Measurements from ENCODE around the gene HSPE1.
"Not testable (repeated sequence)": the region's sequence is repeated elsewhere in the genome, so short reads cannot be mapped to it uniquely, and the experiment has no call there.

The HSPE1 gene

DNA sequence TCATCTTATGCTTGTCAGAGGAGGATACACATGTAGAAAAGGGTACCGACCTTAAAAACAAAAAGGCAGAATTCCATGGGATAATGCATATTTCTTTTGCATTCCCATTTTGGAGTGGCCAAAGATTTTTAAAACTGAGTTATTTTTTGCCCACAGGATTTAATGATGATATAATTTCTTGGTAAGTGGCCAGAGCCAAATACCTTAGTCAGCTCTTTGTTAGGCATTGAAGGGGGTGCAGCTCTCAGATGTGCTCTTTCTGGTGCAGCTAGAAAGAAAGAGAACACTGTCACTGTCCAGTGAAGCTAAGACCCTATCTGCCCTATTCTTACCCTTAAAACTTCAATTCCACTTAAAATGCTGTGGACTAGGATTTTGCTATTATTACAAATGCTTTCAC lies 36.0 kb upstream of the HSPE1 start:
- H3K4me3 ChIP-seq (ENCODE audit: extremely low read depth, insufficient read depth, low read length, poor library complexity, severe bottlenecking), result no peak overlapping the region
- WGBS, 2 experiments (ENCODE audit: insufficient coverage in 2 of 2), result 100% methylated on average over 1 of the region's 1 CpG; no CpG with 5 or more reads in 1 of the 2 experiments
- H3K36me3 ChIP-seq (ENCODE audit: control insufficient read depth, insufficient read depth, low read length), result peaks cover 71% of the 10 kb centered on the region
- H3K4me1 ChIP-seq (ENCODE audit: control insufficient read depth, insufficient read depth, low read length, poor library complexity, severe bottlenecking), result no peaks in the 10 kb centered on the region
- H3K27ac ChIP-seq (ENCODE audit: low read depth, low read length, severe bottlenecking), result no peak overlapping the region
- H3K9me3 ChIP-seq (ENCODE audit: control insufficient read depth, low read length), result no peaks in the 10 kb centered on the region

DNA sequence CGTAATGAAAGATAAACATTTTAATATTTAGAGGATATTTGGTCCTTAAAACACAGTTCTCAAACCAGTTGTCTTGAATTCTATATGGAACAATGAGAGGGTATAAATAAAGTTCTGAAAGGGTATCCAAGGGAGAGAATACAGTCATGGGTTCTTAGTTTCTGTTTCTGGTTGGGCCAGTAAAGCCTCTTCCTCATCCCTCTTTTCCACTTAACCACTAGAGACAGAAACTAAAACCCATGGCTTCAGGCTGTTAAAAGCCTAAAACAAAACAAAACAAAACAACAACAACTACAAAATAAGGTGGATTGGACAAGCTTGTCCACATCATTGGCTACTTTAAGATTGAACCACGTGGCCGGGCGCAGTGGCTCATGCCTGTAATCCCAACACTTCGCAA lies 28.0 kb upstream of the HSPE1 start:
- Histone ChIP-seq H3K27ac (ENCODE audit: low read depth, low read length, severe bottlenecking) (no peak overlapping the region), H3K36me3 (ENCODE audit: control insufficient read depth, insufficient read depth, low read length) (peaks cover 93% of the 10 kb centered on the region), H3K4me1 (ENCODE audit: control insufficient read depth, insufficient read depth, low read length, poor library complexity, severe bottlenecking) (no peaks in the 10 kb centered on the region), H3K9me3 (ENCODE audit: control insufficient read depth, low read length) (no peaks in the 10 kb centered on the region), H3K4me3 (ENCODE audit: extremely low read depth, insufficient read depth, low read length, poor library complexity, severe bottlenecking) (no peak overlapping the region)
- WGBS, 2 experiments (ENCODE audit: insufficient coverage in 2 of 2), result 87 to 90% methylated on average over 4 of the region's 5 CpGs

DNA sequence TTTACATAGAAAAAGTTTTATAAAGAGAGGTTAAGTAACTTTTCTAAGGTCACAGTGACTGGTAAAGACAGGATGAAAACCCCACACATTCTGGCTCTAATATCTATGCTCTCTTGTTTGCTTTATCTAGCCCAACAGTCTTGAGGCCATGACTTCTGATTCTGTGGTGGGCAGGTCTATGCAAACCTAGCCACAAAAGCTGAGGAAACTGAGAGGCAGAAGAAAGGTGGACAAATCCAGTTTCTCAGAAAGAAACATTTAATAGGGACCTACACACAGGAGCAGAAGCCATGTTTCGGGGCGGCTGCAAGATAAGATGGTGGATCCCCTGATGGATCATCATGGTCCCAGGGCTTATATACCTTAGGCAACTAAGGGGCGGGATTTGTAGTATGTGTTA lies 22.4 kb upstream of the HSPE1 start:
- 88 to 100% methylated on average over 2 to 3 of the region's 3 CpGs for whole genome bisulfite sequencing, 2 experiments (ENCODE audit: insufficient coverage in 2 of 2)
- Histone ChIP-seq H3K27ac (ENCODE audit: low read depth, low read length, severe bottlenecking) (no peak overlapping the region), H3K9me3 (ENCODE audit: control insufficient read depth, low read length) (no peaks in the 10 kb centered on the region), H3K4me3 (ENCODE audit: extremely low read depth, insufficient read depth, low read length, poor library complexity, severe bottlenecking) (no peak overlapping the region), H3K36me3 (ENCODE audit: control insufficient read depth, insufficient read depth, low read length) (peaks cover 58% of the 10 kb centered on the region), H3K4me1 (ENCODE audit: control insufficient read depth, insufficient read depth, low read length, poor library complexity, severe bottlenecking) (no peaks in the 10 kb centered on the region)

DNA sequence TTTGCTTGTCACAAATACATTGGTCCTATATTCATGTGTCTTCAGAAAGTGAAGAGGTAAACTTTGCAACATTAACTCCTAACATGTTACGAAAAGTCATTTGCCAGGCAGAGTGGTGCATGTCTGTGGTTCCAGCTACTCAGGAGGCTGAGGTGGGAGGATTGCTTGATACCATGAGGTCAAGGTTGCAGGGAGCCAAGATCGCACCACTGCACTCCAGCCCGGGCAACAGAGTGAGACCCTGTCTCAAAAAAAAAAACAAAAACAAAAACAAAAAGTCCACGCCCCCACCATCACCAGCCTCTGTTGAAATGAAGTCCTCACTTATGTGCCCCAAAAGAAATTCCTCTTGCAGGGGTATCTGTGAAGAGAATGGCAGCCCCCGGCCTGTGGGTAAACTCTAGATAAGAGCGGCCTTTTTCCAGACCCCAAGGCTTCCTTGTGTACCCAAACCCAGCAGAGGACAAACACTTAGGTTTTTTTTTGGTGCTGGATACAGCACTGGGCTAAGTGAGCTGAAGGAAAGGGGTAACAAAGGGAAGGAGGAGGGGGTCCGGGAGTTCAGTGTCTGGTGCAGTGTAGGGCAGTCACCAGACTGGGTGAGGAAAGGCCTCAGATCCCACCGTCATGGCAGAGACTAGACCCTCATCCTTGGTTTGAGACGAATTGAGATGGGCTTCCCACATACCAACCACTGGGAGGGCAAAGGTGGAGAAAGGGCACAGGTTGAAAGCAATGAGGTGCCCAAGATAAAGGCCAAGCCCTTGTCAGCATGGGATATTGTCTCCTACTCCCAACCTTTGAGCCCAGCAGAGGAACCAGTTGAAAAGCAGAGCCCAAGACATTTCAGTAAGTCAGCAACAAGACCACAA lies 19.8 kb upstream of the HSPE1 start:
- H3K27ac ChIP-seq (ENCODE audit: low read depth, low read length, severe bottlenecking), result no peak overlapping the region
- H3K9me3 ChIP-seq (ENCODE audit: control insufficient read depth, low read length), result peaks cover 12% of the 10 kb centered on the region
- H3K36me3 ChIP-seq (ENCODE audit: control insufficient read depth, insufficient read depth, low read length), result peaks cover 50% of the 10 kb centered on the region
- H3K4me1 ChIP-seq (ENCODE audit: control insufficient read depth, insufficient read depth, low read length, poor library complexity, severe bottlenecking), result no peaks in the 10 kb centered on the region
- no peak overlapping the region for H3K4me3 ChIP-seq (ENCODE audit: extremely low read depth, insufficient read depth, low read length, poor library complexity, severe bottlenecking)
- 93 to 95% methylated on average over 5 to 6 of the region's 9 CpGs for WGBS, 2 experiments (ENCODE audit: insufficient coverage in 2 of 2)

DNA sequence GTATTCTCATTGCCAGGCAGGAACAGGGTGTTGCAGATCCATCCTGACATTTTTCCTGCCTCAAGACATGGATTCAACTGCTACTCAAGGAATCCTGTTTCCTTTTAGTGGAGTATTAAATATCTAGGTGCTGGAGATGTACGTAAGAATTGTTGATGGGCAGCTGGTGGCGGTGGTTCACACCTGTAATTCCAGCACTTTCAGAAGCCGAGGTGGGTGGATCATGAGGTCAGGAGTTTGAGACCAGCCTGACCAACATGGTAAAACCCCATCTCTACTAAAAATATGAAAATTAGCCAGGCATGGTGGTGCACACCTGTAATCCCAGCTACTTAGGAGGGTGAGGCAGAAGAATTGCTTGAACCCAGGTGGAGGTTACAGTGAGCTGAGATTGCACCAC lies 15.9 kb upstream of the HSPE1 start:
- Histone ChIP-seq H3K36me3 (ENCODE audit: control insufficient read depth, insufficient read depth, low read length) (peaks cover 52% of the 10 kb centered on the region), H3K9me3 (ENCODE audit: control insufficient read depth, low read length) (peaks cover 12% of the 10 kb centered on the region)
- not testable (repeated sequence) for H3K4me3 ChIP-seq (ENCODE audit: extremely low read depth, insufficient read depth, low read length, poor library complexity, severe bottlenecking); H3K27ac ChIP-seq (ENCODE audit: low read depth, low read length, severe bottlenecking); H3K4me1 ChIP-seq (ENCODE audit: control insufficient read depth, insufficient read depth, low read length, poor library complexity, severe bottlenecking)
- 100% methylated on average over 2 of the region's 3 CpGs; no CpG with 5 or more reads in 1 of the 2 experiments for WGBS, 2 experiments (ENCODE audit: insufficient coverage in 2 of 2)

DNA sequence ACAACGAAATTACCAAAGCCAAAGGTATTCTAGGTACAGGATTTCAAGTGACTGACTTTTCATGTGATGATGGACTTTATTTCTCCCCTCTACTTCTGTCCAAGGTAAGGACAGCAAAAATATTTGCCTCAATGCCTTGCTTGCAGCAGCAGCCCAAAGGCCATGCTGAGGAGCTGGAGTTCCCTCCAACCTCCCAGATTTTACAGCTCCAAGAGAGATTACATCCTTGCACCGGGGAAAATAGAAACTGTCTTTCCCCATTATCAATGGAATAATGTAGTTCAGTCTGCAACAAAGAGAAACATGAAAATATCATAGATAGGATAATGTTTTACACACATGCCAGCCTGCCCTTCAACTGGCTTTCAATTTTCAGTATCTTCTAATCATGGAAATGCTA lies 14.0 kb upstream of the HSPE1 start:
- peaks cover 12% of the 10 kb centered on the region for H3K9me3 ChIP-seq (ENCODE audit: control insufficient read depth, low read length)
- no peak overlapping the region for H3K27ac ChIP-seq (ENCODE audit: low read depth, low read length, severe bottlenecking)
- H3K36me3 ChIP-seq (ENCODE audit: control insufficient read depth, insufficient read depth, low read length), result peaks cover 71% of the 10 kb centered on the region
- no CpG with 5 or more reads among the region's 2 CpGs for WGBS, 2 experiments (ENCODE audit: insufficient coverage in 2 of 2)
- no peaks in the 10 kb centered on the region for H3K4me1 ChIP-seq (ENCODE audit: control insufficient read depth, insufficient read depth, low read length, poor library complexity, severe bottlenecking)
- H3K4me3 ChIP-seq (ENCODE audit: extremely low read depth, insufficient read depth, low read length, poor library complexity, severe bottlenecking), result no peak overlapping the region

DNA sequence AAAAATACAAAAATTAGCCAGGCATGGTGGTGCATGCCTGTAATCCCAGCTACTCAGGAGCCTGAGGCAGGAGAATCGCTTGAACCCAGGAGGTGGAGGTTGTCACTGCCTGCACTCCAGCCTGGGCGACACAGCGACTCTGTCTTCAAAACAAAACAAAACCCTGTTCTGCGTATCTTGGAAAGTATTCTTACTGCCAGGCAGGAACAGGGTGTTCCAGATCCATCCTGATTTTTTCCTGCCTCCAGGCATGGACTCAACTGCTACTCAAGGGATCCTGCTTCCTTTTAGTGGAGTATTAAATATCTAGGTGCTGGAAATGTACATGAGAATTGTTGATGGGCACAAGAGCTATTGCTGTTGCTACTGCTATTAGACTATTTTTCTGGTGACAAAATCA lies 12.8 kb upstream of the HSPE1 start:
- WGBS, 2 experiments (ENCODE audit: insufficient coverage in 2 of 2), result 95 to 100% methylated on average over 4 of the region's 4 CpGs
- H3K36me3 ChIP-seq (ENCODE audit: control insufficient read depth, insufficient read depth, low read length), result peaks cover 83% of the 10 kb centered on the region
- peaks cover 12% of the 10 kb centered on the region for H3K9me3 ChIP-seq (ENCODE audit: control insufficient read depth, low read length)
- H3K4me3 ChIP-seq (ENCODE audit: extremely low read depth, insufficient read depth, low read length, poor library complexity, severe bottlenecking), result no peak overlapping the region
- no peaks in the 10 kb centered on the region for H3K4me1 ChIP-seq (ENCODE audit: control insufficient read depth, insufficient read depth, low read length, poor library complexity, severe bottlenecking)
- H3K27ac ChIP-seq (ENCODE audit: low read depth, low read length, severe bottlenecking), result no peak overlapping the region

DNA sequence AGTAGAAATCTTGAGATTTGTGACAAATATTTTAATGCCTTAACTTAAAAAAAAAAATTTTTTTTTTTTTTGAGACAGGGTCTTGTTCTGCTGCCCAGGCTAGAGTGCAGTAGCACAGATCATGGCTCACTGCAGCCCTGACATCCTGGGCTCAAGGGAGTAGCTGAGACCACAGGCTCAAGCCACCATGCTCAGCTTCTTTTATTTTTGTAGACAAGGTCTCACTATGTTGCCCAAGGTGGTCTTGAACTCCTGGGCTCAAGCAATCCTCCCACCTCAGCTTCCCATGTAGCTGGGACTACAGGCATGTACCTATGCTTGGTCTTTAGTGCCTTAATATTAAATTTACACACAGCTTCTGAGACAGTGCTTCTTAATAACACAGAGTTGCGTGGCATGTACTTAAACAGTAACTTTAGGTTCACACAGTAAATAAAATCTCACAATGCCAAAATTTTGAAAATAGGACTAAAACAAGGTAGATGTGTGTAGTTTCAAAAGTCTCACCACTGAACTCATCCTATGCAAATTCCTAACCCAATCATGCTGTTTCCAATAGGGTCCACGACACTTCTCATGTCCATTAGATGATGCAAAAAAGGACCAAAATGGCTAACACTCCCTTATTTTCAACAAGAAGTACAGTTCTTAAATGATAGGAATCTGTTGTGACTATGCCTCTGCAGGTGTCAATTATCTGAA lies 4.6 kb upstream of the HSPE1 start:
- WGBS, 2 experiments (ENCODE audit: insufficient coverage in 2 of 2), result 100% methylated on average over 1 of the region's 2 CpGs; no CpG with 5 or more reads in 1 of the 2 experiments
- Histone ChIP-seq H3K4me3 (ENCODE audit: extremely low read depth, insufficient read depth, low read length, poor library complexity, severe bottlenecking) (no peak overlapping the region), H3K4me1 (ENCODE audit: control insufficient read depth, insufficient read depth, low read length, poor library complexity, severe bottlenecking) (peaks cover 12% of the 10 kb centered on the region), H3K36me3 (ENCODE audit: control insufficient read depth, insufficient read depth, low read length) (peaks cover 81% of the 10 kb centered on the region), H3K9me3 (ENCODE audit: control insufficient read depth, low read length) (no peaks in the 10 kb centered on the region), H3K27ac (ENCODE audit: low read depth, low read length, severe bottlenecking) (no peak overlapping the region)

DNA sequence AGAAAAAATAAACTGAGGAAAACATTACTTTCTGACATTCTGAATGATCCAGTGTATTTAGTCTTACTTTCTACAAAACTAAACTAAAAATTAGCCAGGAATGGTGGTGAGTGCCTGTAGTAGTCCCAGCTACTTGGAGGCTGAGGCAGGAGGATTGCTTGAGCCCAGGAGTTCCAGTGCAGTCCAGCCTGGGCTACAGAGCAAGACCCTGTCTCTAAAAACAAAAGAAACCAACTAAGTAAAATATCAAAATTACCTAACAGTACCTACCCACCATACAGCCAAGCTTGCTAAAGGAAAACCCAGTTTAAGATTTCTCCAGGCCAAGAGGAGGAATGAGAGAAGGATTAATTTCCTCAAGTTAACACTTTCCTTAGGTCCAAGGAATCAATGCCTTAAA lies 3.5 kb upstream of the HSPE1 start:
- no peak overlapping the region for H3K4me3 ChIP-seq (ENCODE audit: extremely low read depth, insufficient read depth, low read length, poor library complexity, severe bottlenecking)
- H3K9me3 ChIP-seq (ENCODE audit: control insufficient read depth, low read length), result no peaks in the 10 kb centered on the region
- peaks cover 71% of the 10 kb centered on the region for H3K36me3 ChIP-seq (ENCODE audit: control insufficient read depth, insufficient read depth, low read length)
- H3K4me1 ChIP-seq (ENCODE audit: control insufficient read depth, insufficient read depth, low read length, poor library complexity, severe bottlenecking), result peaks cover 15% of the 10 kb centered on the region
- H3K27ac ChIP-seq (ENCODE audit: low read depth, low read length, severe bottlenecking), result no peak overlapping the region

DNA sequence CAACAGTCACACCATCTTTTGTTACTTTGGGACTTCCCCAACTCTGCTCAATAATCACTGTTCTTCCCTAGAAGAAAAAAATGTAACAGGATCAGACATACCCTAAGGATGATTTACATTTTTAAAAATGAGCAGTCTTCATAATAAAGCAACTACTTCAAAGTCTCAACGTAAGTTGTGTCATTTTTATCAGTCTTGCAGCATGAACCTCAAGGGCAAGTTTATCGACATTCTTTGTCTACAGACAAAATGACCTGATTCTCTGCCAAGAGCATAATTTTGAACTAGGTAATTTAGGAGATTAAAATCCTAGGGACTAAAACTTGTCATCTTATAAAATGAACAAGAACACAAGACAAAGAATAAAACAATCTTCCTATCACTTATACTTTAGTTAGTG lies 2.9 kb upstream of the HSPE1 start:
- WGBS, 2 experiments (ENCODE audit: insufficient coverage in 2 of 2), result 69 to 88% methylated on average over 1 to 2 of the region's 2 CpGs
- Histone ChIP-seq H3K4me1 (ENCODE audit: control insufficient read depth, insufficient read depth, low read length, poor library complexity, severe bottlenecking) (peaks cover 19% of the 10 kb centered on the region), H3K27ac (ENCODE audit: low read depth, low read length, severe bottlenecking) (no peak overlapping the region), H3K9me3 (ENCODE audit: control insufficient read depth, low read length) (no peaks in the 10 kb centered on the region), H3K36me3 (ENCODE audit: control insufficient read depth, insufficient read depth, low read length) (peaks cover 71% of the 10 kb centered on the region), H3K4me3 (ENCODE audit: extremely low read depth, insufficient read depth, low read length, poor library complexity, severe bottlenecking) (peak overlapping the region; percentile 89)

Measured in mesodermal cell (in vitro differentiated cells).